HG03097 (cell line): Measurements from ENCODE around the gene ENTREP3.
"Not testable (repeated sequence)": the region's sequence is repeated elsewhere in the genome, so short reads cannot be mapped to it uniquely, and the experiment has no call there.

Source experiments
- ATAC-seq: cut with Tn5 transposase; IDR thresholded peaks from one replicate; pipeline ENCODE4 v1.9.1; 2021; ENCODE audit not compliant: unreplicated experiment, low FRiP score

Gene ENTREP3

DNA sequence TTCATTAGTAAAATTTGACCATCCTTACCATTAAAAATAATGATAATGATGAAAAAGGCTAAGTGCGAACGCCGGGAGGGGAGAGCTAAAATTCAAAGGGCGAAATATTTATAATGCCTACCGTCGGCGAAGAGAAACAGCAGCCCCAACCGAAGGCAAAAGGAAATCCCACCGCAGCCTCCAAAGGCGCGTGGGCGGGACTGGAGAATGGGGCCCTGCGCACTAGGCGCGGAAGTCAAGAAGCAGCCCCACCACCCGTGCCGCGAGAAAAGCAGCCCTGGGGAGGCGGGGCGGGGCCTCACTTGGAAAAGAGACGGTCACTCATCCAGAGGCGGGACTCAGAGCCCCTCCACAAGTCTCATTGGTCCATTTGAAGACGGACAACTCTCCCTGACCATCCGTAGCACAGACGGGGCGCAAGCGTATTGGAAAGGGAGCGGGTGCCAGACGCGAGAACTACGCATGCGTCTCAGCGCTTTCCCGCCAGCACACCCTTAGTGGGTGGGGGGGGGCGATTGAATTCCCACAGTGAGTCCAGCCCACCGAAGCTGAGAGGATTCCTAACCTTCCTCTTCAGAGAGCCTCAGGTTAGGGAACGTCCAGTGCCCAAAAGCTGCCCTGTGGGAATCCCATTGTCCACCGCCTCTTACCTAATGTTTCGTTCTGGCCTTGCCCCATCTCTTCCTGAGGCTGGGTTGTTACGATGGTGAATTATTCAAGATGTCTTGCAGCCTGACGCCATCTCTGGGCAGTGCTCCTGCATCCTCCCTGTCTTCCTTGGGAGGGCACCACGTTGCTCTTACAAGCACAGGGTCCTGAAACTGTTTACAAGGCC is 27.8 kb downstream of the ENTREP3 start:
- peak; percentile 91 for ATAC-seq

DNA sequence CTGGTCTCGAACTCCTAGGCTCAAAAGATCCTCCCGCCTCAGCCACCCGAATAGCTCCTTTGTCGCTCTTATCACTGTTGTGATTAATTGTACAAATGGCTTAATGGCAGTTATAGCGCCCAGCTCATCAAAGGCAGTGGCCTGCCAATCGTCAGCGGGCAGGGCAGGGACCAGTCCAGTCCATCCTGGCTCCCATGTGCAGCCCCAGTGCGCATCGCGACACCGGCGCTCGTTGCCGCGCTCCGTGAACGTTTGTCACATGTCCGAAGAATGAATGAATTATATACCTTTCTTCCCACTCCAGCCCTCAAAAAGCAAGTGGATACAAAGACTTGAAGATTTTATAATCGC is 28.4 kb downstream of the ENTREP3 start:
- peak; percentile 23 for ATAC-seq

DNA sequence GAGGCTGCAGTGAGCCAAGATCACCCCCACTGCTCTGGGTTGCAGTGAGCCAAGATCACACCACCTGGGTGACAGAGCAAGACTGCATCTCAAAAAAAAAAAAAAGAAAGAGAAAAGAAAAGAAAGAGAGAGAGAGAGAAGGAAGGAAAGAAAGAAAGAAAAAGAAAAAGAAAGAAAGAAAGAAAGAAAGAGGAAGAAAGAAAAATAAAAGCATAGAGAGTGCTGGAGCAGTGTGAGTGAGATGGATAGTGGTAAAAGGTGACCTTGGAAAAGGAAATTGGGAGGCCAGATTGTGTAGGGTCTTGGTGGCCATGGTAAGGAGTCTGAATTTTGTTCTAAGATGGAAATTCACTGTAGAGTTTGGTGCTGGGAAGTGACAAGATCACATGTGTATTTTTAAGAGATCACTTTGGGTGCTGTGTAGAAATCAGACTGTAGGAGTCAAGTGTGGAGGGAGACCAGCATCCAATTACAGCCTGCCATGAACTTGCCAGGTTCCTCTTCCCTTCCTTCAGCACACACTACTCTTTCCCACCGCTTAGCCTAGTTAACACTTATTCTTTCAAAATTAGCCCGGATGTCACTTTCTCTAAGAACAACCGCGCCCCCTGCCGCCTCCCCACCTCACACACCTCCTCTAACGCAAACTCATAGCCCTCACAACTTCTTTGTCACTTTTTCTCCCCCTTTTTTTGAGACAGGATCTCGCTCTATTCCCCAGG is 28.9 kb downstream of the ENTREP3 start:
- peak; percentile 33 for ATAC-seq

- not testable (repeated sequence) for ATAC-seq
These were observed 29.9 kb downstream of the ENTREP3 start for GRCh38 chr1:155225404-155225759.

GRCh38 chr1:155223047-155223446 is 32.2 kb downstream of the ENTREP3 start:
- ATAC-seq, result no peak

DNA sequence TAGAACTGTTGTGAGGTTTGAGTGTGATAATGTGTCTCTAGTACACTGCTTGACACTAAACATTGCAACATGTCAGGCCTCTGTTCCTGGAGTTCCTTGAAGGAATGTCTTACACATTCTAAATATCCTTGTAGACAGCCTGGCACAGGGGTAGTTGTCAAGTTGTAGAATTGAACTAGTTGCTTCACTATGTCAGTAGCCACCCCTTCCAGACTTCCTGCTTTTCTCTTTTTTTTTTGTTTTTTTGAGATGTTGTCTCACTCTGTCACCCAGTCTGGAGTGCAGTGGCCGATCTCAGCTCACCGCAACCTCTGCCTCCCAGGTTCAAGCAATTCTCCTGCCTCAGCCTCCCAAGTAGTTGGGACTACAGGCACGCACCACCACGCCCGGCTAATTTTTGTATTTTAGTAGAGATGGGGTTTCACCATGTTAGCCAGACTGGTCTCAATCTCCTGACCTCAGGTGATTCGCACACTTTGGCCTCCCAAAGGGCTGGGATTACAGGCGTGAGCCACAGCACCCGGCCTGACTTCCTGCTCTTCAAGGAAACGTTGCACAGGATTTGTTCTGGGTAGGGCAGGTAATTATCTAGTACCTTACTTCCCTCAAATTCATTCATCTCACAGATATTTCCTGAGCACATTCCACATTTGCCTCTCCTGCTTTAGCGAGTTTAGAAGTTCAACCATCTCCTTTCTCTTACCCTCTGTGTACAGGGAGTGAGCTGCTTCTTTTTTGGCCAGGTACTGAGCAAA is 34.9 kb downstream of the ENTREP3 start:
- ATAC-seq, result not testable (repeated sequence)

- no peak for ATAC-seq
These were observed 35.7 kb downstream of the ENTREP3 start for GRCh38 chr1:155219592-155220031.

DNA sequence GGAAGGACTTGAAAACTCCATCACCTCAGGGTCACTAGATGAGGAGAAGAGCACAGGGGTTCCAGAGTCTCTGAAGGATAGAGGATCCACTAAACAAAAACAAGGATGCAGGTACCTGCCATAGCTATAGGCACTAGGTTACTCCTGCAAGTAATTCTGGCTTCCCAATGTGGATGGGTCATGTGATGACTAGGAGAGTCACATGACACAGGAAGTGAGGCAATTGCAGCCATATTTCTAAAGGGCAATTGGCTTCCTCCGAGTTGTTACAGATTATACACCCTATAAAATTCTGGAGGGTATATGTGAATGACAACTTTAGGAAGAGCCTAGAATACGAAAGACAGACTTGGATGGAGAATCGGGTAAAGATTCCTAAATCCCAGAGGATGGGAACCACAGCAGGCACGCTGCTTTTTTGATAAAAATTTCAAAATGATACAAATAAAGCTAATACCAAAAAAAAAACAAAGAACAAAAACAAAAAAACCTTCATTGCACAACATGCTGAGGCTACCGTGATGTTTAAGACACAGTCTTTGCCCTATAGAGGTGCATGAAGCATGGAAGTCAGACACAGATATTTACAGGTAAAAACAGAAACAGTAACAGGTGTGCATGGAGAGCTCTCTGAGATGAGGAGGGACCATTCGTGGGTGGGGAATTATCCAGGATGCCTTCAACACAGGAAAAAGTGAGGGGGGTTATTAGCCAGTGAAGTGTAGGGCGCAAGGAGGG is 36.3 kb downstream of the ENTREP3 start:
- ATAC-seq, result no peak

DNA sequence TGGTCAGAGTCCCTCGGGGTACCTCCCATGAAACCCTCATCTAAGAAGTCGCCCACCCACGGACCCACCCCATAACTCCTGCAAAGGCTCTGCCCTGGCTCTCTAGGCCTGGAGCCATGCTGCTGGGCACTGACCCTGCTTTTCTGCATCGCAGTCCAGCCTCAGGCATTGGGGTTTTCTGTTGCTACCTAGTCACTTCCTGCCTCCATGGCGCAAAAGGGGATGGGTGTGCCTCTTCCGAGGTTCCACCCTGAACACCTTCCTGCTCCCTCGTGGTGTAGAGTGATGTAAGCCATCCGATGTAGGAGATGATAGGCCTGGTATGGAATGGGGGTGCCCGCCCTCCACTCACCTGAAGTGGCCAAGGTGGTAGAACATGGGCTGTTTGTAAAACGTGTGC is 40.6 kb downstream of the ENTREP3 start:
- ATAC-seq, result not testable (repeated sequence)

DNA sequence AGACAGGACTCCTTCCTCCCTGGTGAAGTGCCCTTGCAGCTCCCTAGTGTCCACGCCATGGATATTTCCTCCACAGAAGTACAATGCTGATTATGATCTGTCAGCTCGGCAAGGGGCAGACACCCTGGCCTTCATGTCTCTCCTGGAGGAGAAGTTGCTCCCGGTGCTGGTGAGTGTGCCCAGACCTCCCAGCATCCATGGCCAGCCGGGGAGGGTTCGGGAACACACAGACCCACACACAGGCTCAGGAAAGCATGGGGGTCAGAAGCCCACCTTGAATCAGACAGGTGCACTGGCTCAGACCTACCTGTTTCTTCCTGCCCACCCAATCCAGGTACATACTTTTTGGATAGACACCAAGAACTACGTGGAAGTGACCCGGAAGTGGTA is 43.2 kb downstream of the ENTREP3 start:
- ATAC-seq, result not testable (repeated sequence)

DNA sequence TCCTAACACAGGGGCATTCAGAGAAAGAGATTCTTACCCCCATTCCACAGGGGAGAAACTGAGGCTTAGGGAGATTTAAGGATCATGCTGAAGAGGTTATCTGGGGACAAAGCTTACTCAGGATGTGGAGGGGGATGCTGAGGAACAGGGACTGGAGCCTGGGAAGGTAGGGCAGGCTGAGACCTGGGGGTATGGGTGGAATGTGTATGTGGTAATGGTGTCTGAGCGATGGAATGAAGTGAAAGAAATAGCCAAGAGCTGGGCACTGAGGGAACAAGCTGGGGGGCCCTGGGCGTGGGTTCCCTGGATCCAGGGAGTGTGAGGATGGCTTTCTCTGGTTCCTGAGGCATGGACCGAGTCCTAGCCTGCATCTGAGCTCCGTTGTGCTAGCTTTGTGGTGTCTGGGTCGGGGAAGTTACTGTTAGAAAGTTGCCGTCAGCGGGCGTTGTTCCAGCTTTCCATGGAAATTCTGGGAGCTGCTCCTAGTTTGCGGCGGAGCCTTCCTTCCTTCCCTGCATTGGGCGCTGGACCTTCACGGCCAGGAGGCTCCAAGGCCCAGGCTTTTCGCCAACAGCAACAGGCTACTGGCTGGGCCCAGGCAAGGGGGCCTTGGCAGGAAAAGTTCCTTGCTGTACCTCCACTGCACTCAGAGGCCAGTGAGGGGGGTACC is 43.8 kb downstream of the ENTREP3 start:
- ATAC-seq, result not testable (repeated sequence)

DNA sequence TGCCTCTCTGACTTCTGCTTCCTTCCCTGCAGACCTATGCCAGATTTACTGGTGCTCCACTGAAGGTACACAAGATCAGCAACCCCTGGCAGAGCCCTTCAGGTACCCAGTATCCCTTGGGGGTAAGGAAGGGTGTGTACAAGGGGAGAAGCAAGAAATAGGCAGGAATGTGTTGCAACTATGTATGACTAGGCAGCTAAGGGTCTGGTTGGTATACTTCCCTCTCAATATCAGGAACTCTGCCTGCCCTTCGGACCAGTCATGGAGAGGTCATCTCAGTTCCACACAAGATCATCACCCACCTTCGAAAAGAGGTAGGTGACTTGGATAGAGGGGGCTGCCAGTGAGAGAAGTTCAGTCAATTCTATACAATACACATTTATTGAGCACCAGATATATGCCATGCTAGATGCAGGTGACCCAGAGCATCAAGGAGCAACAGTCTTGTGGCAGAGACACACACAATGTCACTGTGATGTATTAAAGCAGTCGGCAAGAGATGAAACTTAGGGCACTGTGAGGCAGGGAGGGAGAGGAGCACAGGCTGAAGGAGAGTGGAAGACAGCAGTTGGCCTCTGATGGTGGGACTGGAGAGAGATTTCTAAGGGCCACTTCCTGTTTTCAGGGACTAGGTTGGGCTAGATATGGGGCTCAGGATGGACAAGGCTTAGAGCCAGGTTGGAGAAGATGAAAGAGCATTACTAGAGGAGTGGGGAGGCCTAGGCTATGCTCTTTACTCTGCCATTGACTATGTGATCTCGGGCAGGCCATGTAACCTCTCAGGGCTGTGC is 44.8 kb downstream of the ENTREP3 start:
- ATAC-seq, result no peak

GRCh38 chr1:155209312-155209721 is 46.0 kb downstream of the ENTREP3 start:
- no peak for ATAC-seq

GRCh38 chr1:155208541-155209311 is 46.6 kb downstream of the ENTREP3 start, which contains the start of gene MTX1:
Gene MTX1 (plus strand): TSS chr1:155208695. CDS start chr1:155208805, 110 bp downstream.
- ATAC-seq, result peak; percentile 52

- no peak for ATAC-seq
These were observed 47.3 kb downstream of the ENTREP3 start, which contains the start of gene THBS3 for GRCh38 chr1:155207806-155208540. Gene THBS3 (minus strand): TSS chr1:155207897. CDS start chr1:155207876, 21 bp downstream.

- no peak for ATAC-seq
These were observed 48.1 kb downstream of the ENTREP3 start for GRCh38 chr1:155206891-155207805.
